HepG2 (cell line): ENCODE measurements around the gene SYNM. TPM values are rescaled to one million over a fixed set of nuclear protein-coding genes. Genes with fewer than 3 reads are reported as not detected.
A peak's percentile ranks its signal among the peaks of the same experiment; 100 is the strongest.

Source experiments
- ARID5B ChIP-seq: IDR thresholded peaks from 2 replicates; pipeline ENCODE4 v1.4.0; 2020; ENCODE audit warnings: mild to moderate bottlenecking, missing genetic modification reagents
- BCLAF1 ChIP-seq: fragments of 450-650 bp; IDR thresholded peaks from 2 replicates; pipeline ENCODE4 v1.6.1; 2017; ENCODE audit warnings: mild to moderate bottlenecking
- EP300 ChIP-seq, 3 experiments: sonication (generic) in 1 of 3; formaldehyde crosslinking in 1 of 3; IDR thresholded peaks; 2 replicates each; pipeline versions ENCODE4 v1.5.1 to v1.6.1; 2011 to 2020; ENCODE audit warnings: low read depth in 2 of 3, low read length in 2 of 3, borderline replicate concordance in 1 of 3, improper control_type of control experiment in 1 of 3, mild to moderate bottlenecking in 1 of 3, missing genetic modification reagents in 1 of 3, moderate library complexity in 1 of 3
- FLYWCH1 ChIP-seq: sonication (generic); formaldehyde crosslinking; IDR thresholded peaks from 2 replicates; pipeline ENCODE4 v1.8.1; 2023; ENCODE audit warnings: mild to moderate bottlenecking, missing genetic modification reagents
- KDM4B ChIP-seq: sonication (generic); formaldehyde crosslinking; IDR thresholded peaks from 2 replicates; pipeline ENCODE4 v1.4.0; 2020; ENCODE audit warnings: missing genetic modification reagents
- NFE2 ChIP-seq: sonication (generic); formaldehyde crosslinking; IDR thresholded peaks from 2 replicates; pipeline ENCODE4 v1.4.0; 2020; ENCODE audit warnings: missing genetic modification reagents
- NR2F1 ChIP-seq, 2 experiments: fragments of 450-650 bp in 1 of 2; formaldehyde crosslinking in 1 of 2; IDR thresholded peaks; 2 replicates each; pipeline versions ENCODE4 v1.5.0 to v1.6.1; 2016 to 2020; ENCODE audit warnings: mild to moderate bottlenecking in 1 of 2, missing compliant biosample characterization in 1 of 2, missing genetic modification reagents in 1 of 2, moderate library complexity in 1 of 2
- NR2F2 ChIP-seq: IDR thresholded peaks from 2 replicates; pipeline ENCODE4 v1.6.1; 2012; ENCODE audit warnings: low read depth, inconsistent platforms, borderline replicate concordance
- SMC3 ChIP-seq: IDR thresholded peaks from 2 replicates; pipeline ENCODE4 v1.6.1; 2011; ENCODE audit warnings: low read length, improper control_type of control experiment
- ZNF780A ChIP-seq: sonication (generic); formaldehyde crosslinking; IDR thresholded peaks from 2 replicates; pipeline ENCODE4 v1.8.0; 2022; ENCODE audit warnings: mild to moderate bottlenecking, missing genetic modification reagents, moderate library complexity
- polyA plus RNA-seq, 8 experiments: library from polyadenylated mRNA; depleted of rRNA in 3 of 8; stranded (reverse) in 7 of 8; unstranded in 1 of 8; fragments of >200 nt; fragmentation: Illumina TruSeq in 4 of 8; extraction: Trizol in 4 of 8; gene quantifications; 2 replicates each; pipeline versions ENCODE4 v1.2.1 to v1.2.3, GENCODE V29; 2011 to 2016; ENCODE audit warnings: low read depth in 4 of 8, missing spikeins in 1 of 8, mixed read lengths in 1 of 8; ENCODE audit not compliant: insufficient read depth in 1 of 8
- total RNA-seq, 5 experiments: library from RNA; depleted of rRNA; stranded (reverse); fragments of >200 nt; fragmentation: Illumina TruSeq; extraction: Trizol; gene quantifications; 2 replicates each; pipeline ENCODE4 v1.2.3, GENCODE V29; 2016; ENCODE audit warnings: low read depth in 1 of 5
- TF ChIP-seq, protein P1 (sequence below): sonication (generic); formaldehyde crosslinking; IDR thresholded peaks from 2 replicates; pipeline ENCODE4 v1.5.0; 2020; ENCODE audit warnings: missing genetic modification reagents, mild to moderate bottlenecking, borderline replicate concordance
- TF ChIP-seq, protein P2 (sequence below): sonication (generic); formaldehyde crosslinking; IDR thresholded peaks from 2 replicates; pipeline ENCODE4 v1.4.0; 2020; ENCODE audit warnings: low read depth, missing genetic modification reagents
- TF ChIP-seq, protein P3 (sequence below): sonication (generic); formaldehyde crosslinking; IDR thresholded peaks from 2 replicates; pipeline ENCODE4 v1.5.1; 2020; ENCODE audit warnings: missing genetic modification reagents, mild to moderate bottlenecking, borderline replicate concordance

SYNM gene
- total and polyA plus RNA-seq, 2 of the 13 experiments (the other 11 are each of a cell fraction or from before 2014, with no cell fraction given) = 1.1 to 3.7 TPM

DNA sequence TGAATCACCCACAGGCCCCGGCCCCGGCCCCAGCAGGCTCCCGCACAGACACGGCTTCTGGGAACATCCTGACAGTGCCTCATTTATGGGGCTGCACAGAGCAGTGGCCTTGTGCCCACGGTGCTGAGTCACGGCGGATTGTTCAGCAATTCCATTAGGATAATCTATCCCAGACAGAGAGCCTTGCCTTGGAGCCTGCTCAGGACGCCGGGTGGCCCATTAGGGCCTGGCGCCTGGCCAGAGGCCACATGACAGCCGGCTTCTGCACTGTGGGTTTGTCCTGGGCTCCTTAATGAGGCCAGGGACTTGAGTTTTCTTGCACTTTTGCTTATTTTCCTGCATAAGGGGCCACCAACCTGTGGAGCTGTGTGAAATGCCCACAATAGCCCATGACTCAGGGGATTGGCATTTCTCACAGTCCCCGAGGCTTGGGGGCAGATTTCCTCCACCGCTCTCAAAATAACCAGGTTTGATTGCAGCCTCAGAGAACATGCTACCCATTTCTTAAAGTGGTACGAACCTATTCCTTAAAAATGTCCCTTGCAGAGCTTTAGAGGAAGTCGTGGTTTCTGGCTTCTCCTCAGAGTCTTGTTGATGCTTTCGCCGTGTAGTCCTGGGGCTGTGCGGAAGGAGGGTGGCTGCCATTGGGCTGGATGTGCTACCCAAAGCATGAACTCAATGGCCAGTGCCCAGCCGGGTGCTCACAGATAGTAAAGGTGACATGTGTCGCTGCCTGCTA is 19.0 kb downstream of the SYNM start (continued):
- TF ChIP-seq EP300 (IDR thresholded peaks at IDR 0.05; ENCODE audit: low read depth in 2 of 2, low read length in 2 of 2) = no peak; a peak in 1 of 4 replicates
- TF ChIP-seq EP300 (CRISPR knock-in tag; IDR thresholded peaks at IDR 0.05; ENCODE audit: borderline replicate concordance) = peak; percentile 43; the same call in 1 of the 2 replicates
- no peak for TF ChIP-seq SMC3
- no peak for TF ChIP-seq KDM4B (CRISPR knock-in tag)
- TF ChIP-seq, protein P1, sequence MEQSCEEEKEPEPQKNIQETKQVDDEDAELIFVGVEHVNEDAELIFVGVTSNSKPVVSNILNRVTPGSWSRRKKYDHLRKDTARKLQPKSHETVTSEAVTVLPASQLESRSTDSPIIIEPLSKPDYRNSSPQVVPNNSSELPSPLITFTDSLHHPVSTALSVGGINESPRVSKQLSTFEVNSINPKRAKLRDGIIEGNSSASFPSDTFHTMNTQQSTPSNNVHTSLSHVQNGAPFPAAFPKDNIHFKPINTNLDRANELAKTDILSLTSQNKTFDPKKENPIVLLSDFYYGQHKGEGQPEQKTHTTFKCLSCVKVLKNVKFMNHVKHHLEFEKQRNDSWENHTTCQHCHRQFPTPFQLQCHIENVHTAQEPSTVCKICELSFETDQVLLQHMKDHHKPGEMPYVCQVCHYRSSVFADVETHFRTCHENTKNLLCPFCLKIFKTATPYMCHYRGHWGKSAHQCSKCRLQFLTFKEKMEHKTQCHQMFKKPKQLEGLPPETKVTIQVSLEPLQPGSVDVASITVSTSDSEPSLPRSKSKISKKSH = no peak
- TF ChIP-seq, protein P2, sequence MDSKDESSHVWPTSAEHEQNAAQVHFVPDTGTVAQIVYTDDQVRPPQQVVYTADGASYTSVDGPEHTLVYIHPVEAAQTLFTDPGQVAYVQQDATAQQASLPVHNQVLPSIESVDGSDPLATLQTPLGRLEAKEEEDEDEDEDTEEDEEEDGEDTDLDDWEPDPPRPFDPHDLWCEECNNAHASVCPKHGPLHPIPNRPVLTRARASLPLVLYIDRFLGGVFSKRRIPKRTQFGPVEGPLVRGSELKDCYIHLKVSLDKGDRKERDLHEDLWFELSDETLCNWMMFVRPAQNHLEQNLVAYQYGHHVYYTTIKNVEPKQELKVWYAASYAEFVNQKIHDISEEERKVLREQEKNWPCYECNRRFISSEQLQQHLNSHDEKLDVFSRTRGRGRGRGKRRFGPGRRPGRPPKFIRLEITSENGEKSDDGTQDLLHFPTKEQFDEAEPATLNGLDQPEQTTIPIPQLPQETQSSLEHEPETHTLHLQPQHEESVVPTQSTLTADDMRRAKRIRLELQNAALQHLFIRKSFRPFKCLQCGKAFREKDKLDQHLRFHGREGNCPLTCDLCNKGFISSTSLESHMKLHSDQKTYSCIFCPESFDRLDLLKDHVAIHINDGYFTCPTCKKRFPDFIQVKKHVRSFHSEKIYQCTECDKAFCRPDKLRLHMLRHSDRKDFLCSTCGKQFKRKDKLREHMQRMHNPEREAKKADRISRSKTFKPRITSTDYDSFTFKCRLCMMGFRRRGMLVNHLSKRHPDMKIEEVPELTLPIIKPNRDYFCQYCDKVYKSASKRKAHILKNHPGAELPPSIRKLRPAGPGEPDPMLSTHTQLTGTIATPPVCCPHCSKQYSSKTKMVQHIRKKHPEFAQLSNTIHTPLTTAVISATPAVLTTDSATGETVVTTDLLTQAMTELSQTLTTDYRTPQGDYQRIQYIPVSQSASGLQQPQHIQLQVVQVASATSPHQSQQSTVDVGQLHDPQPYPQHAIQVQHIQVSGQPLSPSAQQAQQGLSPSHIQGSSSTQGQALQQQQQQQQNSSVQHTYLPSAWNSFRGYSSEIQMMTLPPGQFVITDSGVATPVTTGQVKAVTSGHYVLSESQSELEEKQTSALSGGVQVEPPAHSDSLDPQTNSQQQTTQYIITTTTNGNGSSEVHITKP (CRISPR knock-in tag) = peak; percentile 31; the same call in 1 of the 2 replicates
- peak; percentile 69 for TF ChIP-seq ARID5B (CRISPR knock-in tag)
- TF ChIP-seq, protein P3, sequence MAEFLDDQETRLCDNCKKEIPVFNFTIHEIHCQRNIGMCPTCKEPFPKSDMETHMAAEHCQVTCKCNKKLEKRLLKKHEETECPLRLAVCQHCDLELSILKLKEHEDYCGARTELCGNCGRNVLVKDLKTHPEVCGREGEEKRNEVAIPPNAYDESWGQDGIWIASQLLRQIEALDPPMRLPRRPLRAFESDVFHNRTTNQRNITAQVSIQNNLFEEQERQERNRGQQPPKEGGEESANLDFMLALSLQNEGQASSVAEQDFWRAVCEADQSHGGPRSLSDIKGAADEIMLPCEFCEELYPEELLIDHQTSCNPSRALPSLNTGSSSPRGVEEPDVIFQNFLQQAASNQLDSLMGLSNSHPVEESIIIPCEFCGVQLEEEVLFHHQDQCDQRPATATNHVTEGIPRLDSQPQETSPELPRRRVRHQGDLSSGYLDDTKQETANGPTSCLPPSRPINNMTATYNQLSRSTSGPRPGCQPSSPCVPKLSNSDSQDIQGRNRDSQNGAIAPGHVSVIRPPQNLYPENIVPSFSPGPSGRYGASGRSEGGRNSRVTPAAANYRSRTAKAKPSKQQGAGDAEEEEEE (CRISPR knock-in tag) = no peak
- no peak for TF ChIP-seq NR2F2
- TF ChIP-seq NFE2 (CRISPR knock-in tag) = peak; percentile 89
- TF ChIP-seq ZNF780A (CRISPR knock-in tag) = no peak
- TF ChIP-seq FLYWCH1 = no peak
- no peak for TF ChIP-seq BCLAF1
- TF ChIP-seq NR2F1 (CRISPR knock-in tag; IDR thresholded peaks at IDR 0.05) = no peak
